Chondrocyte (in vitro differentiated cells): Measurements from ENCODE around the gene SPIB. TPM values are rescaled to one million over a fixed set of nuclear protein-coding genes. Genes with fewer than 3 reads are reported as not detected.

Experiments used
- DNase-seq: peaks from one replicate; pipeline ENCODE4 v3.0.0; 2021; ENCODE audit warnings: mixed read lengths, low spot score
- H3K27ac Mint-ChIP-seq: one replicate; pipeline ENCODE4 v1.8.0; 2021; ENCODE audit warnings: mild to moderate bottlenecking, moderate library complexity, mixed read lengths; ENCODE audit not compliant: unreplicated experiment
- H3K27me3 Mint-ChIP-seq: 2 replicates; pipeline ENCODE4 v1.8.0; 2021; ENCODE audit warnings: low read depth, mixed read lengths
- H3K36me3 Mint-ChIP-seq: 2 replicates; pipeline ENCODE4 v1.8.0; 2021; ENCODE audit warnings: low read depth, mixed read lengths
- H3K4me1 Mint-ChIP-seq: 2 replicates; pipeline ENCODE4 v1.8.0; 2021; ENCODE audit warnings: low read depth, mild to moderate bottlenecking, mixed read lengths
- H3K4me3 Mint-ChIP-seq: one replicate; pipeline ENCODE4 v1.8.0; 2021; ENCODE audit warnings: mild to moderate bottlenecking, moderate library complexity, mixed read lengths; ENCODE audit not compliant: unreplicated experiment
- H3K9me3 Mint-ChIP-seq: 2 replicates; pipeline ENCODE4 v1.8.0; 2021; ENCODE audit warnings: low read depth, mixed read lengths
- CTCF ChIP-seq: fragments of 200-600 bp; sonication (generic); IDR thresholded peaks from 2 replicates; pipeline ENCODE4 v1.5.0; 2021; ENCODE audit warnings: antibody characterized with exemption, mild to moderate bottlenecking, moderate library complexity
- total RNA-seq: library from RNA; stranded (reverse); gene quantifications from 3 replicates; pipeline ENCODE4 v1.2.1, GENCODE V29; 2021

SPIB gene
- total RNA-seq, 1 donor from 2014 or later, result not detected

DNA sequence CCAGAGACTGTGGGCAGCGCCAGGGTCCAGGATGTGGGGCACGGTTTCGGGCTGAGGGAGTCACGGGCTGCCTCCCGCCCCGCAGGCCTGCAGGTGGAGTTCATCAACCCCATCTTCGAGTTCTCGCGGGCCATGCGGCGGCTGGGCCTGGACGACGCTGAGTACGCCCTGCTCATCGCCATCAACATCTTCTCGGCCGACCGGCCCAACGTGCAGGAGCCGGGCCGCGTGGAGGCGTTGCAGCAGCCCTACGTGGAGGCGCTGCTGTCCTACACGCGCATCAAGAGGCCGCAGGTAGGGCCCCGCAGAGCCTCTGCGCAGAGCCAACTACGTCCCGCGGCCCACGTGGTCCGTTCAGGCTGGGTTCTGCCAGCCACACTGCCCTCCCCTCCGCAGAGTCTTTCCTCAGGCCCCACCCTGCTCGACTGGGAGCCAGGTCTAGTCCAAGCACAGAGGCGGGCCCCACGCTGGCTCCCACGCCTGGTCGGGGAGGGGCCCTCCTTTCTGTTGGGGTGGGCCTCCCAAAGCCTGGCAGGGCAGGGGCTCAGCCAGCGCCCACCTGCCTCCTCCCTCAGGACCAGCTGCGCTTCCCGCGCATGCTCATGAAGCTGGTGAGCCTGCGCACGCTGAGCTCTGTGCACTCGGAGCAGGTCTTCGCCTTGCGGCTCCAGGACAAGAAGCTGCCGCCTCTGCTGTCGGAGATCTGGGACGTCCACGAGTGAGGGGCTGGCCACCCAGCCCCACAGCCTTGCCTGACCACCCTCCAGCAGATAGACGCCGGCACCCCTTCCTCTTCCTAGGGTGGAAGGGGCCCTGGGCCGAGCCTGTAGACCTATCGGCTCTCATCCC lies 36.6 kb upstream of the SPIB start:
- peaks cover 23% of the 10 kb centered on the region for H3K4me1 Mint-ChIP-seq
- TF ChIP-seq CTCF, result no peak
- peaks cover 10% of the 10 kb centered on the region for H3K36me3 Mint-ChIP-seq
- H3K27me3 Mint-ChIP-seq, result no peaks in the 10 kb centered on the region
- no peak overlapping the region for H3K4me3 Mint-ChIP-seq
- H3K9me3 Mint-ChIP-seq, result no peaks in the 10 kb centered on the region
- peak; percentile 91 for DNase-seq
- no peak overlapping the region for H3K27ac Mint-ChIP-seq

DNA sequence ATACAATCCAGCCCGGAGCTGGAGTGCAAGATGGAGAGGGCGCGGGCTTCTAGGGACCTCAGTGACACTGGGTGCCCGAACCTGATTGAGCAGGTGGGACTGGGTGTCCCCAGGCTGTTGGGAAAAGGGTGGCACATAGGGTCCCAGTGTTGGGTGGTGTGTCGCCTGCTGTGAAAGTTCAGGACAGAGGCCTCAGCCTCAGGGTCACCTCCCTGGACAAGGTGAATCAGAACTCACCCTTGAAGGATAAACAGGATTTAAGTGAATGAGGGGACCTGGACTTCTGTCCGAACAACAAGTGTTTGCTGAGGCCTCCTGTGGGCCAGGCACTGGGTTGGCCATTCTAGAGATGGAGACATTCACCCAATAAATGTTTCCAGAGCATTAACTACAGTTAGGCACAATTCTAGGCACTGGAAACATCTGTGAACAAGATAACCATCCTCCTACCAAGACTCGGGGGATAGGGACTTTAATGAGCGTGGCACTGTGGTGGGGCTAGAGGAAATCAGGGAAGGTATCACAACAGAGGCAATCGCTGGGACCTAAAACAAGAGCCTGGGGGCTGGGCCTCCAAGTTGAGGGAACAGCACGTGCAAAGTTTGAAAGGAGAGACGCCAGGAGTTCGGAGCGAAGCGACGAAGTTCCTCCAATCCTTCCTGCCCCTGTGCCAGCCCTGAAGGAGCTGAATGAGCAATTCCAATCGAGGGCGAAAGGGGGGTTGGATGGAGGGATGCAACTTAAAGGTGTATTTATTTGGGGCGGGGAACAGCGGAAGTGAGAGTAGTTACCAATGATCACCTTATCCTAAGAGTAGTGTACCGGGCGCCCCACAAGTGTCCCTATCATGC lies 35.5 kb upstream of the SPIB start:
- DNase-seq, result no peak
- TF ChIP-seq CTCF, result no peak
- Mint-ChIP-seq H3K4me3 (peak overlapping the region; percentile 97), H3K27ac (peak overlapping the region; percentile 98), H3K9me3 (no peaks in the 10 kb centered on the region), H3K27me3 (no peaks in the 10 kb centered on the region), H3K4me1 (peaks cover 23% of the 10 kb centered on the region), H3K36me3 (peaks cover 10% of the 10 kb centered on the region)

DNA sequence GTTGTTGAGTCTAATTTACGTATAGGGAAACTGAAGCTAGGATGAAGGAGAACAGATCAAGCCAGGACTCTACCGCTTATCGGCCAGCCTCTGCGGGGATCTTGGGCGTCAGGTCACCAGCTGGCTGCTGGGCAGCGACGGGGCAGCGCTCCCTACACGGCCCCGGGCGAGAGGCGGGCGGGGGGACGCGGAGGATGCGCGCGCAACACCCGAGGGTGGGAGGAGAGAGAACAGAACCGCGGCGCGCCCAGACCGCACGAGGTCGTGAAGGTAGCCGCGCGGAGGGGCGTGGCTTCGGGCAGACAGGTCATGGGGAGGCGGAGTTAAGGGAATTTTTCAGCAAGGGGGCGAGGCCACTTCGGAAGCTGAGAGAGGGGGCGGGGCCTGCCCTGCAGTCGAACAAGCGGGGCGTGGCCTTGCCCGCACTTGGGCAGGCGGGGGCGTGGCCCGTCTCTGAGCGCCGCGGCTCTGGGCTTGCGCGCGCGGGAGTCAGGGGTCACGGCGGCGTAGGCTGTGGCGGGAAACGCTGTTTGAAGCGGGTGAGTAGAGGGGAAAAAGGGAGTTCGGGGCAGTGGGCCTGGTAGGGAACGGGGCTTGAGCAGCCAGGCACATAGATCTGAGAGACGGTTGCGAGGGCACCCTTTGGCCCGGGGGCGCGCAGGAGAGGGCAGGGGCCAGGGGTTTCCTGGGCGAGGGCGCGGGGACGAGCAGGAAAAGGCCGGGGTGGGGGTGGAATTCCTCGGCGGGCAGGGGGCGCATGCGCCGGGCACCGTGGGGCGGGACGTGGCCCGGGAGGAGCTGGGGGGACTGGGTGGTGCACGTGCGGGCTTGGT lies 34.7 kb upstream of the SPIB start, which contains the start of gene POLD1:
TSS of gene POLD1 (plus strand) at position 496 of the 833 bp plus-strand sequence. CDS start 14,505 bp downstream, outside the sequence.
- Mint-ChIP-seq H3K9me3 (no peaks in the 10 kb centered on the region), H3K4me1 (peaks cover 23% of the 10 kb centered on the region), H3K4me3 (peak within 1 kb of the TSS; percentile 97), H3K36me3 (peaks cover 9% of the 10 kb centered on the region), H3K27me3 (no peaks in the 10 kb centered on the region), H3K27ac (peak within 1 kb of the TSS; percentile 98)
- no peak for TF ChIP-seq CTCF
- peak; percentile 98 for DNase-seq

GRCh38 chr19:50384685-50385535 lies 33.8 kb upstream of the SPIB start:
- peak overlapping the region; percentile 98 for H3K27ac Mint-ChIP-seq
- TF ChIP-seq CTCF, result no peak
- DNase-seq, result no peak
- no peaks in the 10 kb centered on the region for H3K9me3 Mint-ChIP-seq
- peaks cover 4% of the 10 kb centered on the region for H3K36me3 Mint-ChIP-seq
- H3K4me1 Mint-ChIP-seq, result peaks cover 23% of the 10 kb centered on the region
- H3K4me3 Mint-ChIP-seq, result peak overlapping the region; percentile 97
- H3K27me3 Mint-ChIP-seq, result no peaks in the 10 kb centered on the region
